Lung (tissue), 12 donors: ENCODE measurements around the gene MARK2. TPM values are rescaled to one million over a fixed set of nuclear protein-coding genes. Genes with fewer than 3 reads are reported as not detected.

Experiments used
- ATAC-seq: fragments of 200-7000 bp; cut with Tn5 transposase; one replicate; pipeline ENCODE4 v1.9.1; 2020; ENCODE audit warnings: moderate number of reproducible peaks; ENCODE audit not compliant: insufficient read depth, low FRiP score
- DNase-seq, 3 donors: peaks; one replicate each; pipeline ENCODE4 v3.0.0-alpha.2; 2013 to 2017
- H3K27ac ChIP-seq, 2 donors: one replicate each; pipeline ENCODE4 v1.5.1; 2013; ENCODE audit warnings: mild to moderate bottlenecking in 2 of 2, moderate library complexity in 2 of 2, control low read depth in 1 of 2, inconsistent platforms in 1 of 2, low read depth in 1 of 2, low read length in 1 of 2
- H3K27me3 ChIP-seq, 3 donors: one replicate each; pipeline ENCODE4 v1.5.1; 2013; ENCODE audit warnings: low read length in 2 of 3; ENCODE audit not compliant: control insufficient read depth in 3 of 3, insufficient read depth in 3 of 3
- H3K36me3 ChIP-seq, 4 donors: one replicate each; pipeline ENCODE4 v1.5.1; 2013; ENCODE audit warnings: low read length in 4 of 4, mild to moderate bottlenecking in 1 of 4, moderate library complexity in 1 of 4; ENCODE audit not compliant: control insufficient read depth in 4 of 4, insufficient read depth in 4 of 4
- H3K4me1 ChIP-seq, 5 donors: one replicate each; pipeline ENCODE4 v1.5.1; 2013; ENCODE audit warnings: low read length in 5 of 5, mild to moderate bottlenecking in 2 of 5, moderate library complexity in 1 of 5; ENCODE audit not compliant: control insufficient read depth in 5 of 5, insufficient read depth in 5 of 5
- H3K4me3 ChIP-seq: one replicate; pipeline ENCODE4 v1.5.1; 2013; ENCODE audit warnings: mild to moderate bottlenecking, control low read depth, moderate library complexity
- H3K9ac ChIP-seq, 2 donors: one replicate each; pipeline ENCODE4 v1.5.1; 2013; ENCODE audit warnings: low read length in 2 of 2, control low read depth in 1 of 2; ENCODE audit not compliant: insufficient read depth in 1 of 2
- H3K9me3 ChIP-seq, 4 donors: one replicate each; pipeline ENCODE4 v1.5.1; 2013; ENCODE audit warnings: low read length in 3 of 4, mild to moderate bottlenecking in 1 of 4, moderate library complexity in 1 of 4; ENCODE audit not compliant: control insufficient read depth in 4 of 4, insufficient read depth in 3 of 4
- WGBS, 2 donors: extraction: QIAGEN DNeasy Blood & Tissue Kit; methylation state at CpG; one replicate each; pipeline ENCODE4 v1.1.7; 2013; 5-methylcytosine and 5-hydroxymethylcytosine counted together
- polyA plus RNA-seq, 2 donors: library from polyadenylated mRNA; stranded (reverse); fragments of 200-250 nt; gene quantifications; one replicate each; pipeline ENCODE4 v1.2.1, GENCODE V29; 2013
- total RNA-seq, 2 donors: library from RNA; depleted of rRNA in 1 of 2; stranded (reverse); fragments of >200 nt in 1 of 2; gene quantifications; one replicate each; pipeline ENCODE4 v1.2.1, GENCODE V29; 2014 to 2021
- TF ChIP-seq, protein P1 (sequence below): IDR thresholded peaks from 2 replicates; pipeline ENCODE4 v1.5.1; 2012; ENCODE audit warnings: mild to moderate bottlenecking; ENCODE audit errors: control extremely low read depth, extremely low read depth
- donor health status: control.
- donor health status: control.
- donor health status: Bipolar disorder and iron deficiency.
- donor health status: healthy.
- donor health status: DM: yes; HTN: yes; CAD: no.

The MARK2 gene
- total and polyA plus RNA-seq, 4 donors = 15.5 to 42.9 (median 32.3) TPM

- Histone ChIP-seq H3K36me3 (peaks cover 15 to 40% (median 25%) of the 10 kb centered on the region in 4 donors), H3K4me1 (peaks cover 0 to 22% (median 0%) of the 10 kb centered on the region in 5 donors), H3K27me3 (no peaks in the 10 kb centered on the region), H3K27ac (no peak overlapping the region), H3K9ac (no peak overlapping the region), H3K9me3 (no peaks in the 10 kb centered on the region), H3K4me3 (no peak overlapping the region)
- no peak for DNase-seq
- WGBS, 2 donors = 81 to 86% methylated on average over 6 of the region's 6 CpGs
- TF ChIP-seq, protein P1, sequence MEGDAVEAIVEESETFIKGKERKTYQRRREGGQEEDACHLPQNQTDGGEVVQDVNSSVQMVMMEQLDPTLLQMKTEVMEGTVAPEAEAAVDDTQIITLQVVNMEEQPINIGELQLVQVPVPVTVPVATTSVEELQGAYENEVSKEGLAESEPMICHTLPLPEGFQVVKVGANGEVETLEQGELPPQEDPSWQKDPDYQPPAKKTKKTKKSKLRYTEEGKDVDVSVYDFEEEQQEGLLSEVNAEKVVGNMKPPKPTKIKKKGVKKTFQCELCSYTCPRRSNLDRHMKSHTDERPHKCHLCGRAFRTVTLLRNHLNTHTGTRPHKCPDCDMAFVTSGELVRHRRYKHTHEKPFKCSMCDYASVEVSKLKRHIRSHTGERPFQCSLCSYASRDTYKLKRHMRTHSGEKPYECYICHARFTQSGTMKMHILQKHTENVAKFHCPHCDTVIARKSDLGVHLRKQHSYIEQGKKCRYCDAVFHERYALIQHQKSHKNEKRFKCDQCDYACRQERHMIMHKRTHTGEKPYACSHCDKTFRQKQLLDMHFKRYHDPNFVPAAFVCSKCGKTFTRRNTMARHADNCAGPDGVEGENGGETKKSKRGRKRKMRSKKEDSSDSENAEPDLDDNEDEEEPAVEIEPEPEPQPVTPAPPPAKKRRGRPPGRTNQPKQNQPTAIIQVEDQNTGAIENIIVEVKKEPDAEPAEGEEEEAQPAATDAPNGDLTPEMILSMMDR = no peak
- no peak for ATAC-seq
These were observed 22.7 kb upstream of the MARK2 start for GRCh38 chr11:63816166-63816565.

DNA sequence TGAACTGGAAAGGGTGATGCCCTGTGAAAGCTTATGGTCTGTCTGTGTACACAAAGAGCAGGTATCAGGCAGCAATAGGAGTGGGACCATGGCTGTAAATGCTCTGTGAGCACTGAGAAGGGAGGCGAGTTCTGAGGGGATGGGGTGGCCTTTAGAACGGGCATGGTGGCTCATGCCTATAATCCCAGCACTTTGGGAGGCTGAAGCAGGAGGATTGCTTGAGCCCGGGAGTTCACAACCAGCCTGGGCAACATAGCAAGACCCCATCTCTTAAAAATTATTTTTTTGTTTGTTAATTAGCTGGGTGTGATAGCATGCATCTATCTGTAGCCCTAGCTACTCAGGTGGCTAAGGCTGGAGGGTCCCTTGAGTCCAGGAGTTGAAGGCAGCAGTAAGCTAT is 22.2 kb upstream of the MARK2 start:
- DNase-seq = no peak
- Histone ChIP-seq H3K9ac (no peak overlapping the region), H3K9me3 (no peaks in the 10 kb centered on the region), H3K27ac (no peak overlapping the region), H3K36me3 (peaks cover 18 to 46% (median 30%) of the 10 kb centered on the region in 4 donors), H3K4me1 (peaks cover 0 to 22% (median 0%) of the 10 kb centered on the region in 5 donors), H3K27me3 (no peaks in the 10 kb centered on the region), H3K4me3 (no peak overlapping the region)
- TF ChIP-seq, protein P1 = no peak
- ATAC-seq = no peak
- 98 to 99% methylated on average over 3 of the region's 3 CpGs for WGBS, 2 donors

- WGBS, 2 donors = 89 to 91% methylated on average over 27 of the region's 27 CpGs
- no peak for DNase-seq
- H3K9ac ChIP-seq = no peak overlapping the region
- no peaks in the 10 kb centered on the region for H3K9me3 ChIP-seq
- H3K36me3 ChIP-seq = peaks cover 20 to 52% (median 38%) of the 10 kb centered on the region in 4 donors
- H3K4me1 ChIP-seq = peaks cover 0 to 16% (median 0%) of the 10 kb centered on the region in 5 donors
- H3K27ac ChIP-seq = no peak overlapping the region
- ATAC-seq = no peak
- no peak overlapping the region for H3K4me3 ChIP-seq
- TF ChIP-seq, protein P1 = no peak
- H3K27me3 ChIP-seq = no peaks in the 10 kb centered on the region
These were observed 21.0 kb upstream of the MARK2 start for GRCh38 chr11:63817758-63818498.

DNA sequence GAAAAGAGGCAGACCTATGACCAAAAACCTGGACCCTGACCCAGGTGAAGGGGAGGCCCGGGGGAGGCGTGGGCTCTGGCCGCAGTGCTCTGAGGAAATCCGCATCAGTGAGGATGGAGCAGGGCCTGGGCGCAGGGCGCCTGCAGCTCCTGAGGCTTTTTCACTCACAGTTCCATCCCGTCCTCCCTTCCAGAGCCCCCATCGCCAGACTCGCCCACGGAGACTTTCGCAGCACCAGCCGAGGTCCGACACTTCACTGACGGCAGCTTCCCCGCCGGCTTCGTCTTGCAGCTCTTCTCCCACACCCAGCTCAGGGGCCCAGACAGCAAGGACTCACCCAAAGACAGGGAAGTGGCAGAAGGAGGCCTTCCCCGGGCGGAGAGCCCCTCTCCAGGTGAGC is 20.3 kb upstream of the MARK2 start:
- no peaks in the 10 kb centered on the region for H3K27me3 ChIP-seq
- DNase-seq (no peak), ATAC-seq (no peak)
- no peak overlapping the region for H3K9ac ChIP-seq
- H3K27ac ChIP-seq = no peak overlapping the region
- TF ChIP-seq, protein P1 = no peak
- peaks cover 0 to 16% (median 0%) of the 10 kb centered on the region in 5 donors for H3K4me1 ChIP-seq
- H3K36me3 ChIP-seq = peaks cover 20 to 54% (median 39%) of the 10 kb centered on the region in 4 donors
- no peaks in the 10 kb centered on the region for H3K9me3 ChIP-seq
- WGBS, 2 donors = 95 to 96% methylated on average over 19 of the region's 19 CpGs
- H3K4me3 ChIP-seq = no peak overlapping the region
